ENCODE results near the gene ERG.

The ERG gene

DNA sequence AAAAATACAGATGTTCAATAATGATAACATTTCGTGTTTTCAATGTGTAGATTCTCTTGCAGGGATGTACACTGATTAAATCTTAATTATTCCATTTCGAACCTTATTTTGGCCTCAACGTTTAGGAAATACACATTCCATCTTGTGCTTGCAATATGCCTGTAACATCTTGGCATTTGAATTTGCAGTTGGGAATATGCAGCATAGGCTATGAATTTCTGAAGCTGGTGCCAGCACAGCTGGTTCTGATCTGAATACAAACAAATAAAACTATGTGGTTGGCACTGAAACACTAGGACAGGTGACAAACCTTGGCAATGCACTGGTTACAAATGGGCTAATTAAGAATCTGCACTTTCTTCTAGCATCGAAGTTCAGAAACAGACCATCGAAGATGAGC, 108.4 kb downstream of the ERG start:
- no peak overlapping the region for H3K4me3 ChIP-seq (ENCODE audit: low read length)
- TF ChIP-seq, protein P1, sequence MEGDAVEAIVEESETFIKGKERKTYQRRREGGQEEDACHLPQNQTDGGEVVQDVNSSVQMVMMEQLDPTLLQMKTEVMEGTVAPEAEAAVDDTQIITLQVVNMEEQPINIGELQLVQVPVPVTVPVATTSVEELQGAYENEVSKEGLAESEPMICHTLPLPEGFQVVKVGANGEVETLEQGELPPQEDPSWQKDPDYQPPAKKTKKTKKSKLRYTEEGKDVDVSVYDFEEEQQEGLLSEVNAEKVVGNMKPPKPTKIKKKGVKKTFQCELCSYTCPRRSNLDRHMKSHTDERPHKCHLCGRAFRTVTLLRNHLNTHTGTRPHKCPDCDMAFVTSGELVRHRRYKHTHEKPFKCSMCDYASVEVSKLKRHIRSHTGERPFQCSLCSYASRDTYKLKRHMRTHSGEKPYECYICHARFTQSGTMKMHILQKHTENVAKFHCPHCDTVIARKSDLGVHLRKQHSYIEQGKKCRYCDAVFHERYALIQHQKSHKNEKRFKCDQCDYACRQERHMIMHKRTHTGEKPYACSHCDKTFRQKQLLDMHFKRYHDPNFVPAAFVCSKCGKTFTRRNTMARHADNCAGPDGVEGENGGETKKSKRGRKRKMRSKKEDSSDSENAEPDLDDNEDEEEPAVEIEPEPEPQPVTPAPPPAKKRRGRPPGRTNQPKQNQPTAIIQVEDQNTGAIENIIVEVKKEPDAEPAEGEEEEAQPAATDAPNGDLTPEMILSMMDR (conservative IDR thresholded peaks at IDR 0.05; ENCODE audit: low read depth, low read length), result no peak
- no peak for DNase-seq (ENCODE audit: low read depth)

- H3K4me3 ChIP-seq (ENCODE audit: low read length), result no peak overlapping the region
- TF ChIP-seq, protein P1 (conservative IDR thresholded peaks at IDR 0.05; ENCODE audit: low read depth, low read length), result no peak
- DNase-seq (ENCODE audit: low read depth), result no peak
Observed at GRCh38 chr21:38389354-38389676, 109.0 kb downstream of the ERG start.

- no peak overlapping the region for H3K4me3 ChIP-seq (ENCODE audit: low read length)
- DNase-seq (ENCODE audit: low read depth), result no peak
- TF ChIP-seq, protein P1 (conservative IDR thresholded peaks at IDR 0.05; ENCODE audit: low read depth, low read length), result no peak
Observed at GRCh38 chr21:38388647-38389353, 109.5 kb downstream of the ERG start.

GRCh38 chr21:38388203-38388602, 110.1 kb downstream of the ERG start:
- DNase-seq (ENCODE audit: low read depth), result no peak
- TF ChIP-seq, protein P1 (conservative IDR thresholded peaks at IDR 0.05; ENCODE audit: low read depth, low read length), result no peak
- no peak overlapping the region for H3K4me3 ChIP-seq (ENCODE audit: low read length)

DNA sequence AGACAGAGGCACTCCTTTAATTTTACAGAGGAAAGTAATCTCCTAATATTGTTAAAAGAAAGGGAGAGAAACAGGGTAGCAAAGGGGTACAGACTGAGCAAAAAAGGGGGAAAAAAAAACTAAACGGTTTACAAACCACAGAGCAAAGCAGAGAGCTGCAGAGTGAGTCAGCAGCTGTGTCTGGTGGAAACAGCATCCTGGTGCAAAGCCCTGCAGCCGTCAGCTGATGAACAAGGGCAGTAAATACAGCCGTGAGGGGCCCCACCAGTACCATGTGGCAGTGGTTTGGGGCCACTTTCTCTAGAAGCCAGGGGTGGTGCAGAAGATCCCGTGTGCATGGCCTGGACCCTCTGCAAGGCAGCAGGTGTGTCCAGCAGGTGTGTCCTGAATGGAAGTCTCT, 111.3 kb downstream of the ERG start:
- DNase-seq (ENCODE audit: low read depth), result peak; percentile 22
- TF ChIP-seq, protein P1 (conservative IDR thresholded peaks at IDR 0.05; ENCODE audit: low read depth, low read length), result no peak
- H3K4me3 ChIP-seq (ENCODE audit: low read length), result no peak overlapping the region

GRCh38 chr21:38385427-38386175, 112.7 kb downstream of the ERG start:
- no peak overlapping the region for H3K4me3 ChIP-seq (ENCODE audit: low read length)
- TF ChIP-seq, protein P1 (conservative IDR thresholded peaks at IDR 0.05; ENCODE audit: low read depth, low read length), result no peak
- DNase-seq (ENCODE audit: low read depth), result no peak

Data from retinal pigment epithelial cell (primary cell).